IMR-90 (cell line): ENCODE data around the gene CDON. TPM values are rescaled to one million over a fixed set of nuclear protein-coding genes. Genes with fewer than 3 reads are reported as not detected.

ENCODE experiments used
- ATAC-seq: fragments of 200-7000 bp; cut with Tn5 transposase; 2 replicates; pipeline ENCODE4 v1.9.1; 2020; ENCODE audit warnings: low read depth, mild to moderate bottlenecking, moderate library complexity
- BruUV-seq: library from RNA; stranded (reverse); fragments of 400-500 nt; replicated peaks from 2 replicates; lab custom pipeline; 2021; lab: Mats Ljungman, UMichigan
- CTCF ChIA-PET: fragments of 300-600 bp; formaldehyde crosslinking; extraction: SDS; loops from one replicate; lab custom pipeline; 2021; ENCODE audit warnings: antibody characterized with exemption; lab: Yijun Ruan, JAX
- POLR2A ChIA-PET: fragments of 300-600 bp; sonication (Branson Sonifier 250); formaldehyde crosslinking; loops from one replicate; lab custom pipeline; 2022; ENCODE audit warnings: antibody characterized with exemption; ENCODE audit not compliant: unreplicated experiment; lab: Charles Lee
- DNase-seq: peaks from one replicate; pipeline ENCODE4 v3.0.0; 2013
- H2AFZ ChIP-seq: replicated peaks from 2 replicates; pipeline ENCODE3; 2013; ENCODE audit warnings: low read length, mild to moderate bottlenecking; ENCODE audit not compliant: poor library complexity
- H2AK5ac ChIP-seq: 2 replicates; pipeline ENCODE4 v1.6.1; 2013; ENCODE audit warnings: low read depth, low read length, inconsistent platforms
- H2AK9ac ChIP-seq: replicated peaks from 2 replicates; pipeline ENCODE3; 2013; ENCODE audit warnings: mild to moderate bottlenecking, low read depth, low read length, moderate library complexity; ENCODE audit not compliant: poor library complexity
- H2BK120ac ChIP-seq: 2 replicates; pipeline ENCODE4 v1.6.1; 2013; ENCODE audit warnings: low read depth, low read length, inconsistent platforms
- H2BK15ac ChIP-seq: 3 replicates; pipeline ENCODE4 v1.6.1; 2013; ENCODE audit warnings: low read depth, low read length, inconsistent platforms
- H2BK20ac ChIP-seq: 2 replicates; pipeline ENCODE4 v1.6.1; 2013; ENCODE audit warnings: low read depth, mild to moderate bottlenecking, inconsistent platforms, low read length, moderate library complexity
- H2BK5ac ChIP-seq: 2 replicates; pipeline ENCODE4 v1.6.1; 2013; ENCODE audit warnings: mild to moderate bottlenecking, low read depth, low read length, inconsistent platforms; ENCODE audit not compliant: poor library complexity, severe bottlenecking
- H3K14ac ChIP-seq: replicated peaks from 2 replicates; pipeline ENCODE4 v1.6.1; 2013; ENCODE audit warnings: low read depth, low read length, inconsistent platforms
- H3K18ac ChIP-seq: 2 replicates; pipeline ENCODE4 v1.6.1; 2013; ENCODE audit warnings: low read depth, low read length, control low read depth
- H3K23ac ChIP-seq: 2 replicates; pipeline ENCODE4 v1.6.1; 2013; ENCODE audit warnings: low read depth, low read length, inconsistent platforms
- H3K27ac ChIP-seq: 2 replicates; pipeline ENCODE4 v1.5.1; 2013; ENCODE audit warnings: mild to moderate bottlenecking, control low read depth, low read length; ENCODE audit not compliant: insufficient read depth
- H3K27me3 ChIP-seq: 2 replicates; pipeline ENCODE4 v1.6.1; 2013; ENCODE audit warnings: low read length; ENCODE audit not compliant: control insufficient read depth, insufficient read depth
- H3K36me3 ChIP-seq: 2 replicates; pipeline ENCODE4 v1.6.1; 2013; ENCODE audit warnings: low read length, mixed read lengths; ENCODE audit not compliant: control insufficient read depth, insufficient read depth
- H3K4ac ChIP-seq: 2 replicates; pipeline ENCODE4 v1.6.1; 2013; ENCODE audit warnings: low read depth, low read length, inconsistent platforms
- H3K4me1 ChIP-seq: 2 replicates; pipeline ENCODE4 v1.6.1; 2013; ENCODE audit warnings: low read length, mixed read lengths; ENCODE audit not compliant: control insufficient read depth, insufficient read depth
- H3K4me2 ChIP-seq: 2 replicates; pipeline ENCODE4 v1.6.1; 2013; ENCODE audit warnings: low read depth, mild to moderate bottlenecking, control low read depth, low read length, moderate library complexity
- H3K4me3 ChIP-seq: 2 replicates; pipeline ENCODE4 v1.5.1; 2013; ENCODE audit warnings: low read depth, mild to moderate bottlenecking, control low read depth, low read length, moderate library complexity; ENCODE audit not compliant: insufficient read depth
- H3K56ac ChIP-seq: 2 replicates; pipeline ENCODE4 v1.6.1; 2013; ENCODE audit warnings: low read length, inconsistent platforms; ENCODE audit not compliant: insufficient read depth; ENCODE audit errors: extremely low read depth
- H3K79me1 ChIP-seq, 2 experiments: 2 replicates each; pipeline ENCODE4 v1.6.1; 2013; ENCODE audit warnings: low read length in 2 of 2, inconsistent platforms in 1 of 2, low read depth in 1 of 2
- H3K9ac ChIP-seq: 2 replicates; pipeline ENCODE4 v1.6.1; 2013; ENCODE audit warnings: low read depth, low read length, control low read depth
- H3K9me1 ChIP-seq: 2 replicates; pipeline ENCODE4 v1.6.1; 2013; ENCODE audit warnings: low read length, inconsistent platforms; ENCODE audit not compliant: insufficient read depth
- H3K9me3 ChIP-seq: 2 replicates; pipeline ENCODE4 v1.6.1; 2013; ENCODE audit warnings: low read length; ENCODE audit not compliant: control insufficient read depth, insufficient read depth
- H4K20me1 ChIP-seq: 2 replicates; pipeline ENCODE4 v1.6.1; 2013; ENCODE audit warnings: low read length, inconsistent platforms; ENCODE audit not compliant: insufficient read depth
- H4K5ac ChIP-seq: 2 replicates; pipeline ENCODE4 v1.6.1; 2013; ENCODE audit warnings: mild to moderate bottlenecking, low read depth, low read length, control low read depth
- H4K8ac ChIP-seq, 2 experiments: 2 replicates each; pipeline ENCODE4 v1.6.1; 2013; ENCODE audit warnings: low read depth in 2 of 2, low read length in 2 of 2, control low read depth in 1 of 2, inconsistent platforms in 1 of 2
- H4K91ac ChIP-seq: 2 replicates; pipeline ENCODE4 v1.6.1; 2013; ENCODE audit warnings: low read depth, low read length, inconsistent platforms; ENCODE audit not compliant: insufficient read depth
- BHLHE40 ChIP-seq: fragments of 150-350 bp; IDR thresholded peaks from 2 replicates; pipeline ENCODE4 v1.6.1; 2016; ENCODE audit warnings: mild to moderate bottlenecking, low read depth, low read length
- CEBPB ChIP-seq: IDR thresholded peaks from 2 replicates; pipeline ENCODE4 v1.6.1; 2012; ENCODE audit warnings: low read depth, low read length, improper control_type of control experiment
- CHD1 ChIP-seq: IDR thresholded peaks from 2 replicates; pipeline ENCODE4 v1.6.1; 2012; ENCODE audit warnings: low read depth, low read length, improper control_type of control experiment
- FOS ChIP-seq: fragments of 150-350 bp; IDR thresholded peaks from 2 replicates; pipeline ENCODE4 v1.6.1; 2016; ENCODE audit warnings: low read depth, low read length
- MAFK ChIP-seq: IDR thresholded peaks from 2 replicates; pipeline ENCODE4 v1.6.1; 2012; ENCODE audit warnings: low read depth, low read length, improper control_type of control experiment
- MAZ ChIP-seq: IDR thresholded peaks from 2 replicates; pipeline ENCODE4 v1.6.1; 2012; ENCODE audit warnings: low read depth, mild to moderate bottlenecking, low read length, improper control_type of control experiment, moderate library complexity, borderline replicate concordance
- MXI1 ChIP-seq: IDR thresholded peaks from 2 replicates; pipeline ENCODE4 v1.6.1; 2012; ENCODE audit warnings: low read depth, mild to moderate bottlenecking, low read length, moderate library complexity, borderline replicate concordance
- NFE2L2 ChIP-seq: fragments of 150-350 bp; IDR thresholded peaks from 2 replicates; pipeline ENCODE4 v1.6.1; 2016; ENCODE audit warnings: low read depth, mild to moderate bottlenecking, low read length
- POLR2A ChIP-seq: IDR thresholded peaks from 2 replicates; pipeline ENCODE4 v1.6.1; 2012; ENCODE audit warnings: mild to moderate bottlenecking, low read depth, low read length
- RAD21 ChIP-seq: IDR thresholded peaks from 2 replicates; pipeline ENCODE4 v1.6.1; 2012; ENCODE audit warnings: low read length, improper control_type of control experiment
- RCOR1 ChIP-seq: IDR thresholded peaks from 2 replicates; pipeline ENCODE4 v1.6.1; 2012; ENCODE audit warnings: mild to moderate bottlenecking, low read length, improper control_type of control experiment; ENCODE audit not compliant: insufficient replicate concordance
- RFX5 ChIP-seq: IDR thresholded peaks from 2 replicates; pipeline ENCODE4 v1.8.0; 2012; ENCODE audit warnings: low read depth, mild to moderate bottlenecking, low read length, moderate library complexity
- SMC3 ChIP-seq: fragments of 150-350 bp; IDR thresholded peaks from 2 replicates; pipeline ENCODE4 v1.6.1; 2016; ENCODE audit warnings: low read depth, mild to moderate bottlenecking, antibody characterized with exemption, low read length, moderate library complexity
- WGBS, 2 experiments: methylation state at CpG; one replicate each; pipeline versions ENCODE4 v1.1.5 to v1.1.7; 2013; ENCODE audit warnings: missing lambda C conversion rate in 2 of 2; ENCODE audit not compliant: insufficient read length in 1 of 2; ENCODE audit errors: extremely low coverage in 2 of 2; 5-methylcytosine and 5-hydroxymethylcytosine counted together
- dilution Hi-C: fragments of 300-500 bp; cut with HindIII; formaldehyde crosslinking; loops from one replicate; pipeline ENCODE4 v1.14.3; 2018; ENCODE audit warnings: low sequenced_read_pairs; ENCODE audit not compliant: unreplicated experiment
- in situ Hi-C: fragments of 300-500 bp; cut with MboI; formaldehyde crosslinking; loops from 3 replicates; pipeline ENCODE4 v1.14.3; 2019; ENCODE audit warnings: low sequenced_read_pairs, inconsistent platforms, mixed read lengths
- intact Hi-C: fragments of 100-400 bp; cut with micrococcal nuclease; formaldehyde crosslinking; loops from 2 replicates; pipeline ENCODE4 v1.10.0; 2022
- polyA plus RNA-seq, 3 experiments: library from polyadenylated mRNA; depleted of rRNA; stranded (reverse); fragments of >200 nt; gene quantifications; 2 replicates each; pipeline ENCODE4 v1.2.3, GENCODE V29; 2012; ENCODE audit warnings: low replicate concordance in 1 of 3
- total RNA-seq: library from RNA; depleted of rRNA; stranded (reverse); fragments of >200 nt; gene quantifications from 2 replicates; pipeline ENCODE4 v1.2.3, GENCODE V29; 2012
- TF ChIP-seq, protein P1 (sequence below): fragments of 150-350 bp; IDR thresholded peaks from 2 replicates; pipeline ENCODE4 v1.6.1; 2017; ENCODE audit warnings: mild to moderate bottlenecking, antibody characterized with exemption, low read length, low read depth
- TF ChIP-seq, protein P2 (sequence below): conservative IDR thresholded peaks from 2 replicates; pipeline ENCODE4 v1.5.1; 2012; ENCODE audit warnings: mild to moderate bottlenecking, low read depth, low read length, improper control_type of control experiment

CDON gene
- total and polyA plus RNA-seq, 2 of the 4 experiments (the other 2 are of a cell fraction) = 1.2 to 3.8 TPM

DNA sequence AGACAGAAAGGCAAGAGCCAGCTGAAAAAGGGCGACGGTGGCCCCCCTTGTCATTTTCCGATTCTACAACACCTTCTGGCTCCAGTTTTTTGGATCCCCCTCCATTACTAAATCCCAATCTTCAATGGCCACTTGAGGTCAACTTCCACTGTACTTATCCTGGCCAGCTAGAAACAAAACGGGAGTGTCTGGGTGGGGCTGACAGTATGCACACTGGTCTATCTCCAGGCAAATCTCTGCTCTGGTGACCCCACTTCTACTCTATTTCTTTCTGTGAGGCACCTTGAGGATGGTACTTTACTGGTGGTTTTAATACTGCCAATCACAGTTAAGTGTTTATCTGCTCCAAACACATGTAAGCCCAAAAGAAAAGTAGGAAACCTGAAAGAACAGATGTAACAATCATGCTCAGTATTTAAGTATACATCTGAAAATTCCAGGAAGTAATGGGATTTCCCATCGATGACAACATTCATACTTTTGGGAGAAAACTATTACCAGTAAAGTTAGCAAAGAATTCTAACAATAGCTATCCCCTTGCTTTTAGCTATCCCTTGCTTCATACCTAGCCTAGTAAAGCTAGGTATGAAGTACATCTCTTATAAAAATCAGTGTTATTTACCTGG is 16.0 kb downstream of the CDON start:
- intact Hi-C loops = loop anchor here (5.0 kb wide), 1 partner anchor 34 kb away; no protein-coding TSS in a partner anchor
- DNase-seq = no peak
- H3K4me1 ChIP-seq = no peaks in the 10 kb centered on the region
- H3K4me2 ChIP-seq = no peak overlapping the region
- TF ChIP-seq RFX5 (no peak), RCOR1 (no peak), POLR2A (no peak), CEBPB (no peak), MAZ (no peak), RAD21 (no peak), FOS (no peak), MAFK (no peak), SMC3 (no peak), BHLHE40 (no peak), CHD1 (no peak), MXI1 (no peak), NFE2L2 (no peak)
- TF ChIP-seq, protein P1, sequence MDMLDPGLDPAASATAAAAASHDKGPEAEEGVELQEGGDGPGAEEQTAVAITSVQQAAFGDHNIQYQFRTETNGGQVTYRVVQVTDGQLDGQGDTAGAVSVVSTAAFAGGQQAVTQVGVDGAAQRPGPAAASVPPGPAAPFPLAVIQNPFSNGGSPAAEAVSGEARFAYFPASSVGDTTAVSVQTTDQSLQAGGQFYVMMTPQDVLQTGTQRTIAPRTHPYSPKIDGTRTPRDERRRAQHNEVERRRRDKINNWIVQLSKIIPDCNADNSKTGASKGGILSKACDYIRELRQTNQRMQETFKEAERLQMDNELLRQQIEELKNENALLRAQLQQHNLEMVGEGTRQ = no peak
- TF ChIP-seq, protein P2, sequence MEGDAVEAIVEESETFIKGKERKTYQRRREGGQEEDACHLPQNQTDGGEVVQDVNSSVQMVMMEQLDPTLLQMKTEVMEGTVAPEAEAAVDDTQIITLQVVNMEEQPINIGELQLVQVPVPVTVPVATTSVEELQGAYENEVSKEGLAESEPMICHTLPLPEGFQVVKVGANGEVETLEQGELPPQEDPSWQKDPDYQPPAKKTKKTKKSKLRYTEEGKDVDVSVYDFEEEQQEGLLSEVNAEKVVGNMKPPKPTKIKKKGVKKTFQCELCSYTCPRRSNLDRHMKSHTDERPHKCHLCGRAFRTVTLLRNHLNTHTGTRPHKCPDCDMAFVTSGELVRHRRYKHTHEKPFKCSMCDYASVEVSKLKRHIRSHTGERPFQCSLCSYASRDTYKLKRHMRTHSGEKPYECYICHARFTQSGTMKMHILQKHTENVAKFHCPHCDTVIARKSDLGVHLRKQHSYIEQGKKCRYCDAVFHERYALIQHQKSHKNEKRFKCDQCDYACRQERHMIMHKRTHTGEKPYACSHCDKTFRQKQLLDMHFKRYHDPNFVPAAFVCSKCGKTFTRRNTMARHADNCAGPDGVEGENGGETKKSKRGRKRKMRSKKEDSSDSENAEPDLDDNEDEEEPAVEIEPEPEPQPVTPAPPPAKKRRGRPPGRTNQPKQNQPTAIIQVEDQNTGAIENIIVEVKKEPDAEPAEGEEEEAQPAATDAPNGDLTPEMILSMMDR = no peak
- no peak overlapping the region for H3K27ac ChIP-seq
- H3K9ac ChIP-seq = no peak overlapping the region
- CTCF ChIA-PET = interaction anchor here (0.7 kb wide), 1 partner anchor 36 kb away, joined by 3 read pairs; no protein-coding TSS in a partner anchor
- H2AK5ac ChIP-seq = no peak overlapping the region
- H2BK15ac ChIP-seq = no peak overlapping the region
- no peak overlapping the region for H2BK20ac ChIP-seq
- 79% methylated on average over 3 of the region's 5 CpGs; no CpG with 5 or more reads in 1 of the 2 experiments for WGBS, 2 experiments
- peaks cover 5% of the 10 kb centered on the region for H3K27me3 ChIP-seq
- no peak overlapping the region for H3K56ac ChIP-seq
- H3K79me1 ChIP-seq = no peaks in the 10 kb centered on the region
- no peaks in the 10 kb centered on the region for H3K9me1 ChIP-seq
- H4K5ac ChIP-seq = no peak overlapping the region
- no peak overlapping the region for H4K91ac ChIP-seq
- H2AK9ac ChIP-seq = no peak overlapping the region
- no TSS peak for BruUV-seq
- no peaks in the 10 kb centered on the region for H3K9me3 ChIP-seq
- H3K23ac ChIP-seq = no peak overlapping the region
- dilution Hi-C loops = no loop called here
- no peak overlapping the region for H2AFZ ChIP-seq
- H3K36me3 ChIP-seq = no peaks in the 10 kb centered on the region
- no peaks in the 10 kb centered on the region for H4K20me1 ChIP-seq
- POLR2A ChIA-PET = no interaction called here
- H2BK5ac ChIP-seq = no peak overlapping the region
- no peak overlapping the region for H2BK120ac ChIP-seq
- no peak overlapping the region for H3K18ac ChIP-seq
- no peak overlapping the region for H3K4me3 ChIP-seq
- in situ Hi-C loops = no loop called here
- H3K4ac ChIP-seq = no peak overlapping the region
- no peak for ATAC-seq
- no peak overlapping the region for H4K8ac ChIP-seq
- H3K14ac ChIP-seq = no peak overlapping the region
